PC-3 (cell line): ENCODE data around the gene SLC1A3.

Experiments used
- CTCF ChIP-seq: fragments of 300-600 bp; sonication (generic); conservative IDR thresholded peaks from 2 replicates; pipeline ENCODE4 v1.5.1; 2017; ENCODE audit warnings: antibody characterized with exemption, low read depth, mild to moderate bottlenecking, low read length
- EZH2 ChIP-seq: fragments of 300-600 bp; sonication (generic); IDR thresholded peaks from one replicate; pipeline ENCODE4 v1.6.1; 2017; ENCODE audit warnings: antibody characterized with exemption, mild to moderate bottlenecking, low read length; ENCODE audit not compliant: unreplicated experiment
- EZH2phosphoT487 ChIP-seq: fragments of 300-600 bp; sonication (generic); IDR thresholded peaks from 2 replicates; pipeline ENCODE4 v1.6.1; 2018; ENCODE audit warnings: mild to moderate bottlenecking, antibody characterized with exemption, low read length, borderline replicate concordance

- TF ChIP-seq EZH2 (no peak), CTCF (no peak), EZH2phosphoT487 (no peak)
These were observed 8.4 kb upstream of the SLC1A3 start for GRCh38 chr5:36598045-36598444.
